Panc1 (cell line): Measurements from ENCODE around the gene SLC39A10. TPM values are rescaled to one million over a fixed set of nuclear protein-coding genes. Genes with fewer than 3 reads are reported as not detected.

Source experiments
- ATAC-seq: fragments of 200-7000 bp; cut with Tn5 transposase; 2 replicates; pipeline ENCODE4 v1.9.1; 2020; ENCODE audit warnings: mild to moderate bottlenecking, moderate library complexity
- BruUV-seq: library from RNA; stranded (reverse); fragments of 400-500 nt; replicated peaks from 2 replicates; lab custom pipeline; 2021; lab: Mats Ljungman, UMichigan
- CTCF ChIA-PET: fragments of 300-600 bp; sonication (Branson Sonifier 250); formaldehyde crosslinking; loops from one replicate; lab custom pipeline; 2022; ENCODE audit warnings: antibody characterized with exemption; lab: Charles Lee
- POLR2A ChIA-PET: fragments of 300-600 bp; sonication (Branson Sonifier 250); formaldehyde crosslinking; loops from one replicate; lab custom pipeline; 2022; ENCODE audit warnings: antibody characterized with exemption; lab: Charles Lee
- DNase-seq: peaks from one replicate; pipeline ENCODE4 v3.0.0-alpha.2; 2010; ENCODE audit warnings: low read depth, low spot score
- H3K27ac ChIP-seq: 2 replicates; pipeline ENCODE4 v1.5.1; 2011; ENCODE audit warnings: mild to moderate bottlenecking, low read length, inconsistent platforms
- H3K27me3 ChIP-seq: fragments of 200-500 bp; sonication (Bioruptor generic); 2 replicates; pipeline ENCODE4 v1.6.0; 2014; ENCODE audit warnings: low read length, inconsistent platforms; ENCODE audit not compliant: control insufficient read depth, insufficient read depth
- H3K36me3 ChIP-seq: fragments of 200-500 bp; sonication (Bioruptor generic); 2 replicates; pipeline ENCODE4 v1.5.1; 2014; ENCODE audit warnings: inconsistent platforms, mild to moderate bottlenecking, low read length, moderate library complexity; ENCODE audit not compliant: control insufficient read depth, insufficient read depth
- H3K4me1 ChIP-seq: 2 replicates; pipeline ENCODE4 v1.5.1; 2011; ENCODE audit warnings: inconsistent platforms, mild to moderate bottlenecking, low read length, moderate library complexity; ENCODE audit not compliant: control insufficient read depth, insufficient read depth
- H3K4me3 ChIP-seq, 2 experiments: 2 replicates each; pipeline ENCODE4 v1.5.1; 2011 to 2012; ENCODE audit warnings: low read depth in 2 of 2, low read length in 2 of 2, mild to moderate bottlenecking in 2 of 2, inconsistent platforms in 1 of 2, moderate library complexity in 1 of 2
- H3K9me3 ChIP-seq: fragments of 200-500 bp; sonication (Bioruptor generic); 2 replicates; pipeline ENCODE4 v1.5.1; 2014; ENCODE audit warnings: low read depth, mild to moderate bottlenecking, inconsistent platforms, low read length, moderate library complexity; ENCODE audit not compliant: control insufficient read depth, insufficient read depth
- CTCF ChIP-seq: fragments of 450-650 bp; IDR thresholded peaks from 2 replicates; pipeline ENCODE4 v1.5.1; 2017; ENCODE audit warnings: mild to moderate bottlenecking
- POLR2AphosphoS5 ChIP-seq: IDR thresholded peaks from 2 replicates; pipeline ENCODE4 v1.6.1; 2012; ENCODE audit warnings: mild to moderate bottlenecking, low read depth, low read length, moderate library complexity
- SIN3A ChIP-seq: IDR thresholded peaks from 2 replicates; pipeline ENCODE4 v1.6.1; 2012; ENCODE audit warnings: low read depth, mild to moderate bottlenecking, low read length, moderate library complexity, borderline replicate concordance; ENCODE audit not compliant: insufficient read depth
- TCF7L2 ChIP-seq: IDR thresholded peaks from 2 replicates; pipeline ENCODE4 v1.6.1; 2011; ENCODE audit warnings: mild to moderate bottlenecking, low read depth, low read length, inconsistent platforms
- in situ Hi-C: cut with HindIII; loops from 2 replicates; pipeline ENCODE4 v1.10.0; 2016; ENCODE audit warnings: low sequenced_read_pairs, low pct_unique_long_range_greater_than_20kb
- intact Hi-C: fragments of 100-400 bp; cut with micrococcal nuclease; formaldehyde crosslinking; loops from one replicate; pipeline ENCODE4 v1.10.0; 2022; ENCODE audit not compliant: unreplicated experiment
- total RNA-seq: library from RNA; stranded (reverse); gene quantifications from one replicate; pipeline ENCODE4 v1.2.1, GENCODE V29; 2021; ENCODE audit not compliant: unreplicated experiment
- TF ChIP-seq, protein P1 (sequence below), 2 experiments: IDR thresholded peaks; 2 replicates each; pipeline ENCODE4 v1.6.1; 2011 to 2012; ENCODE audit warnings: low read depth in 2 of 2, control low read depth in 1 of 2, low read length in 1 of 2, mild to moderate bottlenecking in 1 of 2, moderate library complexity in 1 of 2; ENCODE audit not compliant: insufficient read depth in 1 of 2

Gene SLC39A10
- total RNA-seq, 1 experiment from 2014 or later, result 45.9 TPM

DNA sequence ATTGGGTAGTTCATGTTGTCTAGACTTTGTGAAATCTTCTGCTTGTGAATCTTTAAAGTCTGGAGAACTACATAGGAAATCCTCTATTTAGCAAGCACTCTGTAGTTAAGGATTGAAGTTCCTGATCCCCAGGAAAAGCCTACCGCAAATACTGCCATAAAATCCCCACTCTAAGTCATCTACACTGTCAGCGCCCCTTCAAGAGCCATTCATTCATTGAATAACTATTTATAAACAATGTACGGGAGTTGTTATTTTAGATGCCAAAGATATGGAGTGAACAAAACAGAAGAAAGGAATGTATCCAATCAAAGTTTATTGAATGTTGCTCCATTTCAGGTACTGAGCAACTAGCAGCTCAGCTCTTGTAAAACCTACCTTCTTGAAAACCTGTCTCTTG lies 36.5 kb upstream of the SLC39A10 start:
- no peak for TF ChIP-seq CTCF
- TF ChIP-seq POLR2AphosphoS5, result no peak
- no peak for TF ChIP-seq SIN3A
- TF ChIP-seq, protein P1, sequence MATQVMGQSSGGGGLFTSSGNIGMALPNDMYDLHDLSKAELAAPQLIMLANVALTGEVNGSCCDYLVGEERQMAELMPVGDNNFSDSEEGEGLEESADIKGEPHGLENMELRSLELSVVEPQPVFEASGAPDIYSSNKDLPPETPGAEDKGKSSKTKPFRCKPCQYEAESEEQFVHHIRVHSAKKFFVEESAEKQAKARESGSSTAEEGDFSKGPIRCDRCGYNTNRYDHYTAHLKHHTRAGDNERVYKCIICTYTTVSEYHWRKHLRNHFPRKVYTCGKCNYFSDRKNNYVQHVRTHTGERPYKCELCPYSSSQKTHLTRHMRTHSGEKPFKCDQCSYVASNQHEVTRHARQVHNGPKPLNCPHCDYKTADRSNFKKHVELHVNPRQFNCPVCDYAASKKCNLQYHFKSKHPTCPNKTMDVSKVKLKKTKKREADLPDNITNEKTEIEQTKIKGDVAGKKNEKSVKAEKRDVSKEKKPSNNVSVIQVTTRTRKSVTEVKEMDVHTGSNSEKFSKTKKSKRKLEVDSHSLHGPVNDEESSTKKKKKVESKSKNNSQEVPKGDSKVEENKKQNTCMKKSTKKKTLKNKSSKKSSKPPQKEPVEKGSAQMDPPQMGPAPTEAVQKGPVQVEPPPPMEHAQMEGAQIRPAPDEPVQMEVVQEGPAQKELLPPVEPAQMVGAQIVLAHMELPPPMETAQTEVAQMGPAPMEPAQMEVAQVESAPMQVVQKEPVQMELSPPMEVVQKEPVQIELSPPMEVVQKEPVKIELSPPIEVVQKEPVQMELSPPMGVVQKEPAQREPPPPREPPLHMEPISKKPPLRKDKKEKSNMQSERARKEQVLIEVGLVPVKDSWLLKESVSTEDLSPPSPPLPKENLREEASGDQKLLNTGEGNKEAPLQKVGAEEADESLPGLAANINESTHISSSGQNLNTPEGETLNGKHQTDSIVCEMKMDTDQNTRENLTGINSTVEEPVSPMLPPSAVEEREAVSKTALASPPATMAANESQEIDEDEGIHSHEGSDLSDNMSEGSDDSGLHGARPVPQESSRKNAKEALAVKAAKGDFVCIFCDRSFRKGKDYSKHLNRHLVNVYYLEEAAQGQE (IDR thresholded peaks at IDR 0.05; ENCODE audit: insufficient read depth in 1 of 2, low read depth in 2 of 2, low read length in 1 of 2), result no peak
- no peak for TF ChIP-seq TCF7L2
- POLR2A ChIA-PET, result no interaction called here
- H3K4me3 ChIP-seq, result no peak overlapping the region
- H3K27ac ChIP-seq, result no peak overlapping the region
- in situ Hi-C loops, result no loop called here
- H3K9me3 ChIP-seq, result no peaks in the 10 kb centered on the region
- no TSS peak for BruUV-seq
- no peaks in the 10 kb centered on the region for H3K4me1 ChIP-seq
- DNase-seq, result no peak
- intact Hi-C loops, result no loop called here
- H3K36me3 ChIP-seq, result no peaks in the 10 kb centered on the region
- ATAC-seq, result no peak
- no peaks in the 10 kb centered on the region for H3K27me3 ChIP-seq
- CTCF ChIA-PET, result no interaction called here

GRCh38 chr2:195622966-195623365 lies 34.1 kb upstream of the SLC39A10 start:
- ChIA-PET CTCF (no interaction called here), POLR2A (no interaction called here)
- Histone ChIP-seq H3K9me3 (no peaks in the 10 kb centered on the region), H3K27ac (no peak overlapping the region), H3K36me3 (no peaks in the 10 kb centered on the region), H3K4me3 (no peak overlapping the region), H3K27me3 (no peaks in the 10 kb centered on the region), H3K4me1 (no peaks in the 10 kb centered on the region)
- BruUV-seq, result no TSS peak
- TF ChIP-seq, protein P1 (IDR thresholded peaks at IDR 0.05; ENCODE audit: insufficient read depth in 1 of 2, low read depth in 2 of 2, low read length in 1 of 2), result no peak
- TF ChIP-seq CTCF (no peak), SIN3A (no peak), POLR2AphosphoS5 (no peak), TCF7L2 (no peak)
- no peak for DNase-seq
- intact Hi-C loops, result no loop called here
- in situ Hi-C loops, result no loop called here
- no peak for ATAC-seq
